SK-N-SH treated with all-trans-retinoic acid at 6 μM for 48 hours (cell line): ENCODE data around the gene SH3PXD2A.

Source experiments
- ATAC-seq: fragments of 200-7000 bp; cut with Tn5 transposase; 3 replicates; pipeline ENCODE4 v1.9.1; 2020; ENCODE audit warnings: mild to moderate bottlenecking, moderate library complexity
- ARNTL ChIP-seq: fragments of 450-650 bp; formaldehyde crosslinking; IDR thresholded peaks from 2 replicates; pipeline ENCODE4 v1.5.0; 2020; ENCODE audit warnings: low read depth, mild to moderate bottlenecking, moderate library complexity, borderline replicate concordance
- BACH2 ChIP-seq: fragments of 250-450 bp; sonication (Bioruptor Pico); IDR thresholded peaks from 2 replicates; pipeline ENCODE4 v1.9.0; 2021; ENCODE audit warnings: mild to moderate bottlenecking, borderline replicate concordance
- CREB5 ChIP-seq: fragments of 250-450 bp; sonication (Bioruptor Pico); IDR thresholded peaks from 2 replicates; pipeline ENCODE4 v1.5.1; 2020; ENCODE audit warnings: low read depth, mild to moderate bottlenecking, moderate library complexity
- CSDC2 ChIP-seq: fragments of 250-450 bp; sonication (Bioruptor Pico); IDR thresholded peaks from 2 replicates; pipeline ENCODE4 v1.5.0; 2020; ENCODE audit warnings: mild to moderate bottlenecking, moderate library complexity
- CSRNP3 ChIP-seq: fragments of 250-450 bp; sonication (Bioruptor Pico); IDR thresholded peaks from 2 replicates; pipeline ENCODE4 v1.5.1; 2021; ENCODE audit warnings: mild to moderate bottlenecking, moderate library complexity
- ESRRG ChIP-seq: fragments of 250-450 bp; sonication (Bioruptor Pico); IDR thresholded peaks from 2 replicates; pipeline ENCODE4 v1.6.1; 2021; ENCODE audit warnings: mild to moderate bottlenecking
- GLIS3 ChIP-seq: fragments of 250-450 bp; sonication (Bioruptor Pico); IDR thresholded peaks from 2 replicates; pipeline ENCODE4 v1.5.0; 2020; ENCODE audit warnings: mild to moderate bottlenecking, moderate library complexity
- ISL1 ChIP-seq: fragments of 250-450 bp; sonication (Bioruptor Pico); IDR thresholded peaks from 2 replicates; pipeline ENCODE4 v2.1.2; 2022; ENCODE audit warnings: mild to moderate bottlenecking, moderate library complexity
- OSR1 ChIP-seq: fragments of 250-450 bp; sonication (Bioruptor Pico); IDR thresholded peaks from 2 replicates; pipeline ENCODE4 v1.8.0; 2022; ENCODE audit warnings: moderate library complexity, mild to moderate bottlenecking, inconsistent platforms
- PATZ1 ChIP-seq: fragments of 250-450 bp; sonication (Bioruptor Pico); IDR thresholded peaks from 2 replicates; pipeline ENCODE4 v1.8.0; 2020; ENCODE audit warnings: mild to moderate bottlenecking, moderate library complexity, borderline replicate concordance
- PPARA ChIP-seq: fragments of 250-450 bp; sonication (Bioruptor Pico); IDR thresholded peaks from 2 replicates; pipeline ENCODE4 v1.5.0; 2020; ENCODE audit warnings: mild to moderate bottlenecking, borderline replicate concordance
- RARB ChIP-seq: fragments of 250-450 bp; sonication (Bioruptor Pico); IDR thresholded peaks from 2 replicates; pipeline ENCODE4 v1.8.0; 2021; ENCODE audit warnings: mild to moderate bottlenecking, moderate library complexity
- SNAI2 ChIP-seq: fragments of 250-450 bp; sonication (Bioruptor Pico); IDR thresholded peaks from 2 replicates; pipeline ENCODE4 v1.5.0; 2020; ENCODE audit warnings: mild to moderate bottlenecking, moderate library complexity
- TOX ChIP-seq: fragments of 250-450 bp; sonication (Bioruptor Pico); IDR thresholded peaks from 2 replicates; pipeline ENCODE4 v1.8.0; 2021; ENCODE audit warnings: mild to moderate bottlenecking, moderate library complexity, borderline replicate concordance
- ZC3H10 ChIP-seq: fragments of 250-450 bp; sonication (Bioruptor Pico); IDR thresholded peaks from 2 replicates; pipeline ENCODE4 v1.5.1; 2021; ENCODE audit warnings: mild to moderate bottlenecking, moderate library complexity
- ZFP3 ChIP-seq: fragments of 250-450 bp; sonication (Bioruptor Pico); IDR thresholded peaks from 2 replicates; pipeline ENCODE4 v1.5.0; 2020; ENCODE audit warnings: mild to moderate bottlenecking, moderate library complexity
- ZFP30 ChIP-seq: fragments of 450-650 bp; formaldehyde crosslinking; IDR thresholded peaks from 2 replicates; pipeline ENCODE4 v1.5.0; 2022; ENCODE audit warnings: mild to moderate bottlenecking, moderate library complexity
- ZNF565 ChIP-seq: fragments of 450-650 bp; formaldehyde crosslinking; conservative IDR thresholded peaks from 2 replicates; pipeline ENCODE4 v1.5.0; 2020; ENCODE audit warnings: low read depth, mild to moderate bottlenecking, moderate library complexity
- ZNF8 ChIP-seq: fragments of 450-650 bp; formaldehyde crosslinking; IDR thresholded peaks from 2 replicates; pipeline ENCODE4 v1.5.0; 2020; ENCODE audit warnings: mild to moderate bottlenecking, moderate library complexity
- TF ChIP-seq, protein P1 (sequence below): fragments of 250-450 bp; sonication (Bioruptor Pico); IDR thresholded peaks from 2 replicates; pipeline ENCODE4 v1.5.0; 2020; ENCODE audit warnings: mild to moderate bottlenecking, moderate library complexity

Gene SH3PXD2A

DNA sequence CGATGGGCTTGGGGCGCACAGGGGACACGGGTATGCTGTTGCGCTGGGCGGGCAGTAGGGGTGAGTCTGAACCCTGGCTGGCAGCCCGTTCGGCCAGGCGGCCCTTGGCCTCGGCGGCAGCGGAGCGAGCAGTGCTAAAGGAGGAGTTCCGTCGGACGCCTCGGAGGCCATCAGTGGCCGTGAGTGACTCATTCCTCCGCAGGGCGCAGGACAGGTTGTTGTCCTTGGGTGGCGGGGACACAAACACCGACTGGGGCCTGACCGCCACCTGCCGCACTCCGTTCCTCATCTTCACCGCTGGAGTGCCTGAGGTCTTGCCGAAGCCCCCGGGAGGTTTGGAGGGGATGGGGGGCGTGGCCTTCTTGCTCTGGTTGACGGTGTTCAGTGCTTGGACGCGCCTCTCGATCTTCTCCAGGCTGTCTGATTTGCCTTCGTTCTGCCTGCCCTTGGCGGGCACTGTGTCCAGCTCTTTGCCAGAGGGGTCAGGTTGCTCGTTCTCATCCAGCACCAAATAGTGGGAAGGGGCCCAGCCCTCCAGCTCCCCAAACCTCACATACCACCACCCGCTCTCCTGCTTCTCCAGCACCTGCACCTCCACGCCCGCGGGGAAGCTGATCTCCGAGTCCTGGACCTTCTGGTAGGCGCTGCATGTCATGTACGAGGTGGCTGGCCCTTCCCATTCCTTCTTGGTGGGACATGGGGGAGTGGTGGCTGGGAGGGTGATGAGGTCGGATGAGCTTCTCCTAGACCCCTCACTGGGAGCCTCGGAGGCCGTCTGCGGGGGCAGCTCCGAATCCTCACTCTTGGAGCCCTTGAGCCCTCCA, 253.1 kb downstream of the SH3PXD2A start:
- ATAC-seq = no peak
- TF ChIP-seq, protein P1, sequence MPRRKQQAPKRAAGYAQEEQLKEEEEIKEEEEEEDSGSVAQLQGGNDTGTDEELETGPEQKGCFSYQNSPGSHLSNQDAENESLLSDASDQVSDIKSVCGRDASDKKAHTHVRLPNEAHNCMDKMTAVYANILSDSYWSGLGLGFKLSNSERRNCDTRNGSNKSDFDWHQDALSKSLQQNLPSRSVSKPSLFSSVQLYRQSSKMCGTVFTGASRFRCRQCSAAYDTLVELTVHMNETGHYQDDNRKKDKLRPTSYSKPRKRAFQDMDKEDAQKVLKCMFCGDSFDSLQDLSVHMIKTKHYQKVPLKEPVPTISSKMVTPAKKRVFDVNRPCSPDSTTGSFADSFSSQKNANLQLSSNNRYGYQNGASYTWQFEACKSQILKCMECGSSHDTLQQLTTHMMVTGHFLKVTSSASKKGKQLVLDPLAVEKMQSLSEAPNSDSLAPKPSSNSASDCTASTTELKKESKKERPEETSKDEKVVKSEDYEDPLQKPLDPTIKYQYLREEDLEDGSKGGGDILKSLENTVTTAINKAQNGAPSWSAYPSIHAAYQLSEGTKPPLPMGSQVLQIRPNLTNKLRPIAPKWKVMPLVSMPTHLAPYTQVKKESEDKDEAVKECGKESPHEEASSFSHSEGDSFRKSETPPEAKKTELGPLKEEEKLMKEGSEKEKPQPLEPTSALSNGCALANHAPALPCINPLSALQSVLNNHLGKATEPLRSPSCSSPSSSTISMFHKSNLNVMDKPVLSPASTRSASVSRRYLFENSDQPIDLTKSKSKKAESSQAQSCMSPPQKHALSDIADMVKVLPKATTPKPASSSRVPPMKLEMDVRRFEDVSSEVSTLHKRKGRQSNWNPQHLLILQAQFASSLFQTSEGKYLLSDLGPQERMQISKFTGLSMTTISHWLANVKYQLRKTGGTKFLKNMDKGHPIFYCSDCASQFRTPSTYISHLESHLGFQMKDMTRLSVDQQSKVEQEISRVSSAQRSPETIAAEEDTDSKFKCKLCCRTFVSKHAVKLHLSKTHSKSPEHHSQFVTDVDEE (CRISPR knock-in tag) = no peak
- TF ChIP-seq CSRNP3 (CRISPR knock-in tag) = no peak
- no peak for TF ChIP-seq ZFP3 (CRISPR knock-in tag)
- TF ChIP-seq ARNTL (CRISPR knock-in tag) = no peak
- TF ChIP-seq CSDC2 (CRISPR knock-in tag) = no peak
- TF ChIP-seq PATZ1 = no peak
- no peak for TF ChIP-seq RARB (CRISPR knock-in tag)
- no peak for TF ChIP-seq OSR1 (CRISPR knock-in tag)
- TF ChIP-seq ZC3H10 (CRISPR knock-in tag) = no peak
- TF ChIP-seq ISL1 (CRISPR knock-in tag) = no peak
- no peak for TF ChIP-seq SNAI2 (CRISPR knock-in tag)
- TF ChIP-seq ZNF565 (CRISPR knock-in tag) = no peak

DNA sequence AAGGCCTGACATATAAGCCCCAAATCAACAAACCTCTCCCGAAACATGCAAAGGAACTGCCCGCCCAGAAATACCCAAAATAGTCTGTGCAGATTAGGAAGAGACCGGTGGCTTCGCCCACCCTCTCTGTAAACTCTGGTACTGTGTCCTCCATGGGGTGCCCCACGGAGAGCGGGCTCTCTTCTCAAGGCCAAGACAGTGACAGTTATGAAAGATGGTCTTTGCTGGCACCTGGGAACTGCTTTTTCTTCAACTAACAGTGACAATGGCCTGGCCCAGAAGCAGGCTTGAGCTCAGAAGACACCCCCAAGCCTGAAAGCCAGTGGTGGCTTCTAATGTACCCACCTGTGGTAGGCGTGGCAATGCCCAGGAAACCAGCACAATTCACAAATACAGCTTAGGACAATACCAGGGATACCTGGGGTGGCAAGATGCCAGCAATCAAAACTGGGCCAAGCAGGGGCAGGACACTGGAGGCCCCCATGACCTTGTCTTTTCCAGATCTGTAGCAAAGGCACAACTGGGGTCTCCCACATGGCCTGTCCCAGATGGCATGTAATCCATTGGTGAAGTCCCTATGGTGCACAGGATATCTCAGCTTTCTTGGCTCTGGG, 254.3 kb downstream of the SH3PXD2A start:
- ATAC-seq = no peak
- TF ChIP-seq ESRRG (CRISPR knock-in tag) (no peak), PPARA (CRISPR knock-in tag) (no peak), ZFP30 (no peak), BACH2 (CRISPR knock-in tag) (no peak), ZNF8 (CRISPR knock-in tag) (no peak)

GRCh38 chr10:103600325-103600724, 255.1 kb downstream of the SH3PXD2A start:
- no peak for ATAC-seq

More at GRCh38 chr10:103600325-103600724, 255.1 kb downstream of the SH3PXD2A start:
- TF ChIP-seq CREB5 (no peak), CSRNP3 (CRISPR knock-in tag) (no peak), ZFP30 (no peak), PPARA (CRISPR knock-in tag) (no peak), GLIS3 (no peak), TOX (no peak)
